ENCODE measurements around the gene IFIT1. TPM values are rescaled to one million over a fixed set of nuclear protein-coding genes. Genes with fewer than 3 reads are reported as not detected.

Gene IFIT1
- total RNA-seq, 1 experiment from 2014 or later = 3.4 TPM

GRCh38 chr10:89367529-89367928, 24.9 kb upstream of the IFIT1 start:
- H3F3A ChIP-seq (ENCODE audit: insufficient read depth, low read depth) = no peaks in the 10 kb centered on the region
- no peaks in the 10 kb centered on the region for H3K9me2 ChIP-seq (ENCODE audit: insufficient read depth)
- TF ChIP-seq EZH2 (IDR thresholded peaks at IDR 0.05; ENCODE audit: low read depth) (no peak), CTCF (conservative IDR thresholded peaks at IDR 0.05) (no peak)
- no peak overlapping the region for H3K4me2 ChIP-seq
- H3K79me2 ChIP-seq (ENCODE audit: low read depth) = no peaks in the 10 kb centered on the region
- no peaks in the 10 kb centered on the region; the same call in 1 of the 2 replicates for H3K4me1 ChIP-seq (replicated peaks; ENCODE audit: insufficient read depth)
- no peaks in the 10 kb centered on the region for H3K9me3 ChIP-seq (ENCODE audit: insufficient read depth, low read depth)
- BruUV-seq (replicated peaks) = no TSS peak
- no peak overlapping the region for H2AFZ ChIP-seq
- intact Hi-C loops (cut with micrococcal nuclease; ENCODE audit: unreplicated experiment) = no loop called here
- H3K27me3 ChIP-seq (ENCODE audit: insufficient read depth, low read depth) = no peaks in the 10 kb centered on the region
- H3K27ac ChIP-seq = no peak overlapping the region
- POLR2A ChIA-PET (ENCODE audit: unreplicated experiment) = no interaction called here
- CTCF ChIA-PET = interaction anchor here (0.6 kb wide), 1 partner anchor 380 kb away, joined by 4 read pairs; no protein-coding TSS in a partner anchor
- H3K36me3 ChIP-seq (ENCODE audit: low read depth) = no peaks in the 10 kb centered on the region
- no peak overlapping the region for H3K4me3 ChIP-seq
- DNase-seq = no peak
- no peaks in the 10 kb centered on the region for H4K20me1 ChIP-seq (ENCODE audit: insufficient read depth)

DNA sequence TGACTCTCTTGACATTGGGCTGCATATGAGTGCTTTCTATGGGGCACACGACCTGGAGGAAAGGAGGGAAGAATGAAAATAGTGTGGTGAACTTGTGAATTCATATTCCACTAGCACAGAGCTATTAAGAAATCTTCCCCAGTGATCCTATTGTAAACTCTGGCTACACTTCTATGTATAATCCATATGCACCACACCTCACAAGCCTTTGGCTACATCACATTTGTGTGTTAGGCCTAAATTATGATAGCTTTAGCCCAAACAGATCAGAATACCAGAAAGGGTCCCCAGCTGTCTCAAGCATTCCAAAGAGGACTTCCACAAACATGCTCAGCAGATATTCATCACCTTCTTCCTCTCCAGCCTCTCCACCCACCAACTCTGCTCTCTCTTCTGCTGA, 24.3 kb upstream of the IFIT1 start:
- no peaks in the 10 kb centered on the region for H3K27me3 ChIP-seq (ENCODE audit: insufficient read depth, low read depth)
- H4K20me1 ChIP-seq (ENCODE audit: insufficient read depth) = no peaks in the 10 kb centered on the region
- POLR2A ChIA-PET (ENCODE audit: unreplicated experiment) = no interaction called here
- BruUV-seq (replicated peaks) = no TSS peak
- H3K4me2 ChIP-seq = no peak overlapping the region
- no peaks in the 10 kb centered on the region for H3K9me2 ChIP-seq (ENCODE audit: insufficient read depth)
- no peaks in the 10 kb centered on the region for H3K79me2 ChIP-seq (ENCODE audit: low read depth)
- no peak for TF ChIP-seq EZH2 (IDR thresholded peaks at IDR 0.05; ENCODE audit: low read depth)
- TF ChIP-seq CTCF (conservative IDR thresholded peaks at IDR 0.05) = no peak
- no peaks in the 10 kb centered on the region for H3K36me3 ChIP-seq (ENCODE audit: low read depth)
- no peak overlapping the region for H3K27ac ChIP-seq
- H3F3A ChIP-seq (ENCODE audit: insufficient read depth, low read depth) = no peaks in the 10 kb centered on the region
- no peak overlapping the region for H3K4me3 ChIP-seq
- intact Hi-C loops (cut with micrococcal nuclease; ENCODE audit: unreplicated experiment) = no loop called here
- DNase-seq = no peak
- CTCF ChIA-PET = no interaction called here
- no peaks in the 10 kb centered on the region for H3K9me3 ChIP-seq (ENCODE audit: insufficient read depth, low read depth)
- H2AFZ ChIP-seq = no peak overlapping the region
- no peaks in the 10 kb centered on the region; the same call in 1 of the 2 replicates for H3K4me1 ChIP-seq (replicated peaks; ENCODE audit: insufficient read depth)

DNA sequence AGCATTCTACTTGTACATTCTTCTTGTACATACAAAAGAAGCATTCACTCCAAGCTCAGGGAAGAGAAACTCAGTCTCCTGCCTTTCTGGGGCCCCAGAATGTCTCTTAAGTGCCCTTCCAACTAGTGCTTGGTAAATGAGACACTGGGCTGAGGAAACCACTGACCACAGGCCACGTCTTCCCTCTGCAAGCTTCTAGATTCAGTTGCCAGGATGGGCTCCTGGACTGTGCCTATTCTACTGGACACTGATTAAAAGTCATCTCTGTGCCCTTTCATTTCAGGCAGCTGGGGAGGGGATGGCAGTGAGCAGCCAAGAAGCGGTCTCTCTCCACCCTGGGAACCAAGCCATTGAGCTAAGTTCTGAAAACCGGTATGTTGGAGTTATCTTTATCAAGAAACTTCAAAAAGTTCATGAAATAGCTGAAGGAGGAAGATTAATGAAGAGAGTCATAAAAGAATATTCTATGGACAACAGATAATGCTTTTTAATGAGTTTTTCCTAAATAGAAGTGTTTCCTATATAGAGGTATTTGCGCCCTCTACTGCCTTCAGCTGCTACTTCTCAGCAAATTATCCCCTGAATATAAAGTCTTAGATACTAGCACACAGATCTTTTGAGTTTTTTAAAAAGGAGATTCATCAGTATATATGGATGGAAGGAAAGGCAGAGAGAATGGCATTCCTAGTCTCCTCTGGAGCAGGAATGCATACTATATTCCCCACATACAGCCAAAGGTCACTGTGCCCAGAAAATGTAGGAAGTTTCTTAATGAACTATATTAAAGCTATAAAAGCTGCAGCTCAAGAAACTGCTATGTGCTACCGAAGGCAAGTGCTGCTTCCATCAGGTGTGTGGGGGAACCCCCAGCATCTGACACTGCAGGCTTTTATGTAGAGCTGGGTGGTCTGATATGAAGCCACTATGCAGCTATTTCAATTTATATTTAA, 23.0 kb upstream of the IFIT1 start:
- Histone ChIP-seq H3K4me3 (no peak overlapping the region), H3F3A (ENCODE audit: insufficient read depth, low read depth) (peaks cover 9% of the 10 kb centered on the region; the same call in 1 of the 2 replicates), H3K79me2 (ENCODE audit: low read depth) (no peaks in the 10 kb centered on the region), H3K9me3 (ENCODE audit: insufficient read depth, low read depth) (no peaks in the 10 kb centered on the region), H3K4me1 (replicated peaks; ENCODE audit: insufficient read depth) (peaks cover 13% of the 10 kb centered on the region), H4K20me1 (ENCODE audit: insufficient read depth) (no peaks in the 10 kb centered on the region), H3K27me3 (ENCODE audit: insufficient read depth, low read depth) (no peaks in the 10 kb centered on the region), H3K9me2 (ENCODE audit: insufficient read depth) (no peaks in the 10 kb centered on the region), H3K36me3 (ENCODE audit: low read depth) (no peaks in the 10 kb centered on the region), H2AFZ (no peak overlapping the region), H3K27ac (no peak overlapping the region), H3K4me2 (no peak overlapping the region)
- CTCF ChIA-PET = interaction anchor here (0.6 to 0.9 kb wide), 3 partner anchors 44 to 193 kb away, joined by 3 to 4 read pairs (median 3); no protein-coding TSS in a partner anchor
- TF ChIP-seq CTCF (conservative IDR thresholded peaks at IDR 0.05) (peak; percentile 64), EZH2 (IDR thresholded peaks at IDR 0.05; ENCODE audit: low read depth) (no peak)
- intact Hi-C loops (cut with micrococcal nuclease; ENCODE audit: unreplicated experiment) = no loop called here
- POLR2A ChIA-PET (ENCODE audit: unreplicated experiment) = interaction anchor here (0.6 to 0.7 kb wide), 2 partner anchors 18 to 92 kb away, joined by 8 to 15 read pairs; no protein-coding TSS in a partner anchor
- no TSS peak for BruUV-seq (replicated peaks)
- DNase-seq = no peak

All from PC-9 (cell line).